Measurements from ENCODE around the gene S100A3.

The S100A3 gene

GRCh38 chr1:153546371-153546770 is 2.7 kb downstream of the S100A3 start:
- H3K4me1 ChIP-seq (ENCODE audit: control insufficient read depth, low read depth, low read length) = peaks cover 21% of the 10 kb centered on the region
- no peaks in the 10 kb centered on the region for H3K9me3 ChIP-seq (ENCODE audit: control insufficient read depth, low read depth, low read length)
- no peak overlapping the region for H3K4me3 ChIP-seq (ENCODE audit: low read length)
- H3K27me3 ChIP-seq (ENCODE audit: control insufficient read depth, insufficient read depth, low read length) = no peaks in the 10 kb centered on the region
- H3K27ac ChIP-seq (ENCODE audit: low read length) = no peak overlapping the region
- no peaks in the 10 kb centered on the region for H3K36me3 ChIP-seq (ENCODE audit: control insufficient read depth, low read depth, low read length)
- H3K9ac ChIP-seq (ENCODE audit: low read length) = no peak overlapping the region

- Histone ChIP-seq H3K9me3 (ENCODE audit: control insufficient read depth, low read depth, low read length) (no peaks in the 10 kb centered on the region), H3K36me3 (ENCODE audit: control insufficient read depth, low read depth, low read length) (no peaks in the 10 kb centered on the region), H3K4me1 (ENCODE audit: control insufficient read depth, low read depth, low read length) (peaks cover 20% of the 10 kb centered on the region), H3K9ac (ENCODE audit: low read length) (peak within 1 kb of the TSS; percentile 13), H3K27me3 (ENCODE audit: control insufficient read depth, insufficient read depth, low read length) (no peaks in the 10 kb centered on the region), H3K27ac (ENCODE audit: low read length) (no peak within 1 kb of the TSS), H3K4me3 (ENCODE audit: low read length) (peak within 1 kb of the TSS; percentile 26)
Measured at GRCh38 chr1:153545067-153546055, 3.7 kb downstream of the S100A3 start, which contains the start of gene S100A4. S100A4 (minus strand) TSS chr1:153545806; CDS start chr1:153544794, 1,012 bp downstream.

- Histone ChIP-seq H3K27me3 (ENCODE audit: control insufficient read depth, insufficient read depth, low read length) (no peaks in the 10 kb centered on the region), H3K27ac (ENCODE audit: low read length) (no peak overlapping the region), H3K9ac (ENCODE audit: low read length) (peak overlapping the region; percentile 13), H3K4me3 (ENCODE audit: low read length) (peak overlapping the region; percentile 26), H3K9me3 (ENCODE audit: control insufficient read depth, low read depth, low read length) (no peaks in the 10 kb centered on the region), H3K36me3 (ENCODE audit: control insufficient read depth, low read depth, low read length) (no peaks in the 10 kb centered on the region), H3K4me1 (ENCODE audit: control insufficient read depth, low read depth, low read length) (peaks cover 16% of the 10 kb centered on the region)
Measured at GRCh38 chr1:153544453-153545066, 4.5 kb downstream of the S100A3 start.

- Histone ChIP-seq H3K9ac (ENCODE audit: low read length) (no peak overlapping the region), H3K27ac (ENCODE audit: low read length) (no peak overlapping the region), H3K36me3 (ENCODE audit: control insufficient read depth, low read depth, low read length) (no peaks in the 10 kb centered on the region), H3K27me3 (ENCODE audit: control insufficient read depth, insufficient read depth, low read length) (no peaks in the 10 kb centered on the region), H3K4me3 (ENCODE audit: low read length) (no peak overlapping the region), H3K4me1 (ENCODE audit: control insufficient read depth, low read depth, low read length) (peaks cover 16% of the 10 kb centered on the region), H3K9me3 (ENCODE audit: control insufficient read depth, low read depth, low read length) (no peaks in the 10 kb centered on the region)
Measured at GRCh38 chr1:153543736-153544135, 5.3 kb downstream of the S100A3 start.

GRCh38 chr1:153542956-153543711 is 5.9 kb downstream of the S100A3 start:
- no peaks in the 10 kb centered on the region for H3K36me3 ChIP-seq (ENCODE audit: control insufficient read depth, low read depth, low read length)
- no peaks in the 10 kb centered on the region for H3K9me3 ChIP-seq (ENCODE audit: control insufficient read depth, low read depth, low read length)
- H3K27me3 ChIP-seq (ENCODE audit: control insufficient read depth, insufficient read depth, low read length) = no peaks in the 10 kb centered on the region
- no peak overlapping the region for H3K9ac ChIP-seq (ENCODE audit: low read length)
- no peak overlapping the region for H3K27ac ChIP-seq (ENCODE audit: low read length)
- no peak overlapping the region for H3K4me3 ChIP-seq (ENCODE audit: low read length)
- peaks cover 17% of the 10 kb centered on the region for H3K4me1 ChIP-seq (ENCODE audit: control insufficient read depth, low read depth, low read length)

GRCh38 chr1:153541641-153542590 is 7.1 kb downstream of the S100A3 start:
- no peaks in the 10 kb centered on the region for H3K27me3 ChIP-seq (ENCODE audit: control insufficient read depth, insufficient read depth, low read length)
- H3K4me3 ChIP-seq (ENCODE audit: low read length) = no peak overlapping the region
- no peak overlapping the region for H3K9ac ChIP-seq (ENCODE audit: low read length)
- no peak overlapping the region for H3K27ac ChIP-seq (ENCODE audit: low read length)
- no peaks in the 10 kb centered on the region for H3K36me3 ChIP-seq (ENCODE audit: control insufficient read depth, low read depth, low read length)
- H3K9me3 ChIP-seq (ENCODE audit: control insufficient read depth, low read depth, low read length) = no peaks in the 10 kb centered on the region
- H3K4me1 ChIP-seq (ENCODE audit: control insufficient read depth, low read depth, low read length) = peaks cover 19% of the 10 kb centered on the region

- Histone ChIP-seq H3K36me3 (ENCODE audit: control insufficient read depth, low read depth, low read length) (no peaks in the 10 kb centered on the region), H3K27ac (ENCODE audit: low read length) (no peak within 1 kb of the TSS), H3K9me3 (ENCODE audit: control insufficient read depth, low read depth, low read length) (no peaks in the 10 kb centered on the region), H3K27me3 (ENCODE audit: control insufficient read depth, insufficient read depth, low read length) (no peaks in the 10 kb centered on the region), H3K4me1 (ENCODE audit: control insufficient read depth, low read depth, low read length) (peaks cover 24% of the 10 kb centered on the region), H3K9ac (ENCODE audit: low read length) (no peak within 1 kb of the TSS), H3K4me3 (ENCODE audit: low read length) (no peak within 1 kb of the TSS)
Measured at GRCh38 chr1:153540394-153541361, 8.4 kb downstream of the S100A3 start, which contains the start of gene S100A5. S100A5 (minus strand) TSS chr1:153540934; CDS start chr1:153540191, 743 bp downstream.

- no peaks in the 10 kb centered on the region for H3K36me3 ChIP-seq (ENCODE audit: control insufficient read depth, low read depth, low read length)
- H3K4me3 ChIP-seq (ENCODE audit: low read length) = no peak overlapping the region
- peaks cover 2% of the 10 kb centered on the region for H3K27me3 ChIP-seq (ENCODE audit: control insufficient read depth, insufficient read depth, low read length)
- no peaks in the 10 kb centered on the region for H3K9me3 ChIP-seq (ENCODE audit: control insufficient read depth, low read depth, low read length)
- no peak overlapping the region for H3K27ac ChIP-seq (ENCODE audit: low read length)
- H3K9ac ChIP-seq (ENCODE audit: low read length) = no peak overlapping the region
- H3K4me1 ChIP-seq (ENCODE audit: control insufficient read depth, low read depth, low read length) = peaks cover 19% of the 10 kb centered on the region
Measured at GRCh38 chr1:153539395-153540093, 9.5 kb downstream of the S100A3 start.

- H3K27me3 ChIP-seq (ENCODE audit: control insufficient read depth, insufficient read depth, low read length) = peaks cover 6% of the 10 kb centered on the region
- peaks cover 23% of the 10 kb centered on the region for H3K4me1 ChIP-seq (ENCODE audit: control insufficient read depth, low read depth, low read length)
- H3K9me3 ChIP-seq (ENCODE audit: control insufficient read depth, low read depth, low read length) = no peaks in the 10 kb centered on the region
- no peaks in the 10 kb centered on the region for H3K36me3 ChIP-seq (ENCODE audit: control insufficient read depth, low read depth, low read length)
- no peak overlapping the region for H3K4me3 ChIP-seq (ENCODE audit: low read length)
- no peak overlapping the region for H3K9ac ChIP-seq (ENCODE audit: low read length)
- no peak overlapping the region for H3K27ac ChIP-seq (ENCODE audit: low read length)
Measured at GRCh38 chr1:153538315-153538821, 10.7 kb downstream of the S100A3 start.
